Endothelial cell of umbilical vein (primary cell): ENCODE measurements around the gene BTBD10. TPM values are rescaled to one million over a fixed set of nuclear protein-coding genes. Genes with fewer than 3 reads are reported as not detected.

Experiments used
- polyA plus RNA-seq, 4 experiments: library from polyadenylated mRNA; depleted of rRNA in 3 of 4; stranded (reverse) in 3 of 4; unstranded in 1 of 4; fragments of >200 nt; gene quantifications; 2 replicates each; pipeline versions ENCODE4 v1.2.1 to v1.2.3, GENCODE V29; 2011 to 2012; ENCODE audit warnings: missing spikeins in 1 of 4
- total RNA-seq: library from RNA; stranded (reverse); gene quantifications from 2 replicates; pipeline ENCODE4 v1.2.3, GENCODE V29; 2021

The BTBD10 gene
- total and polyA plus RNA-seq, 2 donors (not counting 3 experiments of a cell fraction or from before 2014, with no cell fraction given) = 31.7 to 49.6 TPM

Other genes starting within 250 kb of the BTBD10 start
- gene BMAL1, start 185.4 kb downstream of the BTBD10 start, total RNA-seq = 10.1 and 11.2 TPM in 2 replicates
- 4.6 and 5.8 TPM in 2 replicates for gene BMAL1, start 185.4 kb downstream of the BTBD10 start, polyA plus RNA-seq
- gene PTH, start 32.8 kb upstream of the BTBD10 start, total RNA-seq = not detected in 2 replicates
- gene PTH, start 32.8 kb upstream of the BTBD10 start, polyA plus RNA-seq = not detected in 2 replicates
- 72.3 and 76.4 TPM in 2 replicates for gene FAR1, start 205.4 kb upstream of the BTBD10 start, total RNA-seq
- 24.6 and 29.5 TPM in 2 replicates for gene FAR1, start 205.4 kb upstream of the BTBD10 start, polyA plus RNA-seq